HepG2 (cell line): ENCODE data around the gene DNALI1. TPM values are rescaled to one million over a fixed set of nuclear protein-coding genes. Genes with fewer than 3 reads are reported as not detected.

Experiments used
- ATAC-seq: fragments of 200-7000 bp; cut with Tn5 transposase; 3 replicates; pipeline ENCODE4 v1.9.1; 2020; ENCODE audit warnings: mild to moderate bottlenecking, moderate library complexity
- BruUV-seq: library from RNA; stranded (reverse); fragments of 400-500 nt; replicated peaks from 2 replicates; lab custom pipeline; 2021; lab: Mats Ljungman, UMichigan
- CTCF ChIA-PET: fragments of 300-600 bp; formaldehyde crosslinking; extraction: SDS; loops from one replicate; lab custom pipeline; 2021; ENCODE audit warnings: low total read pairs, inconsistent platforms, low intra/inter-chr PET ratio; lab: Yijun Ruan, JAX
- POLR2A ChIA-PET: fragments of 350-600 bp; sonication (Branson Sonifier 250); formaldehyde crosslinking; loops from one replicate; lab custom pipeline; 2020; ENCODE audit warnings: antibody characterized with exemption, inconsistent platforms; lab: Yijun Ruan, JAX
- DNase-seq: peaks from one replicate; pipeline ENCODE4 v3.0.0-alpha.2; 2015; ENCODE audit warnings: low spot score
- FAIRE-seq: peaks from 3 replicates; lab custom pipeline; 2011; peaks lifted over from hg19 to GRCh38; lab: Jason Lieb, UNC
- H2AFZ ChIP-seq: one replicate; pipeline ENCODE4 v1.6.1; 2011; ENCODE audit warnings: low read length, inconsistent platforms
- H3K27ac ChIP-seq: fragments of 300-600 bp; 3 replicates; pipeline ENCODE4 v1.8.0; 2011; ENCODE audit warnings: mixed run types, mild to moderate bottlenecking, mixed read lengths, low read length, inconsistent platforms; ENCODE audit not compliant: insufficient read depth; ENCODE audit errors: extremely low read length
- H3K27me3 ChIP-seq, 2 experiments: fragments of 200-600 bp in 1 of 2; 2 replicates in 1 of 2; 3 replicates in 1 of 2; pipeline versions ENCODE4 v1.6.0 to v1.8.0; 2011; ENCODE audit warnings: low read length in 2 of 2, mild to moderate bottlenecking in 2 of 2, moderate library complexity in 2 of 2, inconsistent platforms in 1 of 2; ENCODE audit not compliant: insufficient read depth in 2 of 2, control insufficient read depth in 1 of 2
- H3K36me3 ChIP-seq, 2 experiments: fragments of 200-600 bp in 1 of 2; replicated peaks in 1 of 2; 2 replicates in 1 of 2; 3 replicates in 1 of 2; pipeline versions ENCODE4 v1.5.1 to v1.8.0; 2011; ENCODE audit warnings: low read length in 2 of 2, inconsistent platforms in 1 of 2; ENCODE audit not compliant: insufficient read depth in 2 of 2, control insufficient read depth in 1 of 2
- H3K4me1 ChIP-seq: 2 replicates; pipeline ENCODE4 v1.5.1; 2012; ENCODE audit warnings: low read length, inconsistent platforms; ENCODE audit not compliant: insufficient read depth
- H3K4me2 ChIP-seq: 2 replicates; pipeline ENCODE4 v1.6.0; 2011; ENCODE audit warnings: low read depth, low read length, inconsistent platforms
- H3K4me3 ChIP-seq, 3 experiments: fragments of 200-600 bp in 1 of 3; sonication (generic), shearing (Covaris generic) in 1 of 3; replicated peaks in 1 of 3; 2 replicates each; pipeline ENCODE4 v1.5.1; 2011 to 2016; ENCODE audit warnings: low read length in 3 of 3, inconsistent platforms in 2 of 3, low read depth in 2 of 3, mild to moderate bottlenecking in 2 of 3, control low read depth in 1 of 3, mixed read lengths in 1 of 3; ENCODE audit not compliant: insufficient read depth in 1 of 3
- H3K79me2 ChIP-seq: one replicate; pipeline ENCODE4 v1.6.1; 2011; ENCODE audit warnings: low read length, inconsistent platforms; ENCODE audit not compliant: insufficient read depth
- H3K9ac ChIP-seq: 2 replicates; pipeline ENCODE4 v1.6.0; 2011; ENCODE audit warnings: mild to moderate bottlenecking, low read depth, low read length, inconsistent platforms; ENCODE audit not compliant: insufficient read depth
- H3K9me3 ChIP-seq: 2 replicates; pipeline ENCODE4 v1.5.1; 2012; ENCODE audit warnings: mild to moderate bottlenecking, low read length
- H4K20me1 ChIP-seq: 2 replicates; pipeline ENCODE4 v1.6.0; 2011; ENCODE audit warnings: inconsistent platforms, mild to moderate bottlenecking, low read length, moderate library complexity; ENCODE audit not compliant: insufficient read depth
- PRMT3 ChIP-seq: sonication (generic); formaldehyde crosslinking; IDR thresholded peaks from 2 replicates; pipeline ENCODE4 v1.8.1; 2022; ENCODE audit warnings: low read depth, mild to moderate bottlenecking, moderate library complexity, missing genetic modification reagents, borderline replicate concordance
- ZMAT5 ChIP-seq: sonication (generic); formaldehyde crosslinking; IDR thresholded peaks from 2 replicates; pipeline ENCODE4 v1.5.0; 2020; ENCODE audit warnings: mild to moderate bottlenecking, low read depth, missing genetic modification reagents, borderline replicate concordance
- ZMYM3 ChIP-seq: sonication (generic); formaldehyde crosslinking; IDR thresholded peaks from 2 replicates; pipeline ENCODE4 v1.5.1; 2020; ENCODE audit warnings: mild to moderate bottlenecking, missing genetic modification reagents
- ZNF160 ChIP-seq: sonication (generic); formaldehyde crosslinking; IDR thresholded peaks from 2 replicates; pipeline ENCODE4 v1.8.0; 2022; ENCODE audit warnings: mild to moderate bottlenecking, inconsistent platforms, missing genetic modification reagents
- ZNF17 ChIP-seq: sonication (generic); formaldehyde crosslinking; IDR thresholded peaks from 2 replicates; pipeline ENCODE4 v1.5.0; 2020; ENCODE audit warnings: mild to moderate bottlenecking, missing genetic modification reagents
- ZNF496 ChIP-seq: sonication (generic); formaldehyde crosslinking; IDR thresholded peaks from 2 replicates; pipeline ENCODE4 v1.8.1; 2023; ENCODE audit warnings: mild to moderate bottlenecking, moderate library complexity, missing genetic modification reagents; ENCODE audit not compliant: insufficient replicate concordance
- ZNF639 ChIP-seq: conservative IDR thresholded peaks from 2 replicates; pipeline ENCODE4 v1.6.1; 2018; ENCODE audit warnings: missing genetic modification reagents
- ZSCAN30 ChIP-seq: sonication (generic); formaldehyde crosslinking; IDR thresholded peaks from 2 replicates; pipeline ENCODE4 v1.5.0; 2020; ENCODE audit warnings: mild to moderate bottlenecking, missing genetic modification reagents
- WGBS: methylation state at CpG from one replicate; pipeline ENCODE4 v1.1.6; 2017; ENCODE audit warnings: low lambda C conversion rate; 5-methylcytosine and 5-hydroxymethylcytosine counted together
- in situ Hi-C: cut with HindIII; loops from 2 replicates; pipeline ENCODE4 v1.10.0; 2017; ENCODE audit warnings: low pct_unique_long_range_greater_than_20kb; ENCODE audit not compliant: extremely low pct_ligation_motif_present
- intact Hi-C: fragments of 100-400 bp; cut with micrococcal nuclease; formaldehyde crosslinking; loops from one replicate; pipeline ENCODE4 v1.10.0; 2022; ENCODE audit not compliant: unreplicated experiment
- polyA plus RNA-seq, 8 experiments: library from polyadenylated mRNA; depleted of rRNA in 3 of 8; stranded (reverse) in 7 of 8; unstranded in 1 of 8; fragments of >200 nt; fragmentation: Illumina TruSeq in 4 of 8; extraction: Trizol in 4 of 8; gene quantifications; 2 replicates each; pipeline versions ENCODE4 v1.2.1 to v1.2.3, GENCODE V29; 2011 to 2016; ENCODE audit warnings: low read depth in 4 of 8, missing spikeins in 1 of 8, mixed read lengths in 1 of 8; ENCODE audit not compliant: insufficient read depth in 1 of 8
- total RNA-seq, 5 experiments: library from RNA; depleted of rRNA; stranded (reverse); fragments of >200 nt; fragmentation: Illumina TruSeq; extraction: Trizol; gene quantifications; 2 replicates each; pipeline ENCODE4 v1.2.3, GENCODE V29; 2016; ENCODE audit warnings: low read depth in 1 of 5

Gene DNALI1
- total and polyA plus RNA-seq, 2 of the 13 experiments (the other 11 are each of a cell fraction or from before 2014, with no cell fraction given) = 0.42 to 0.70 TPM

GRCh38 chr1:37605061-37605650 lies 48.4 kb downstream of the DNALI1 start:
- Histone ChIP-seq H3K9me3 (no peaks in the 10 kb centered on the region), H3K4me1 (peaks cover 7% of the 10 kb centered on the region; the same call in 1 of the 2 replicates), H2AFZ (no peak overlapping the region), H3K36me3 (no peaks in the 10 kb centered on the region), H3K4me3 (no peak overlapping the region), H3K79me2 (no peaks in the 10 kb centered on the region), H3K9ac (no peak overlapping the region), H3K4me2 (no peak overlapping the region), H3K27me3 (peaks cover 9 to 76% of the 10 kb centered on the region in 2 experiments; a peak in 4 of 5 replicates), H4K20me1 (no peaks in the 10 kb centered on the region), H3K27ac (no peak overlapping the region)
- DNase-seq (peak; percentile 6), ATAC-seq (peak; percentile 39), FAIRE-seq (no peak)
- TF ChIP-seq ZNF496 = no peak
- intact Hi-C loops = no loop called here
- POLR2A ChIA-PET = no interaction called here
- WGBS = 8% methylated on average over 8 of the region's 12 CpGs
- CTCF ChIA-PET = interaction anchor here (4.2 kb wide), 1 partner anchor 77 kb away, joined by 56 read pairs; no protein-coding TSS in a partner anchor
- in situ Hi-C loops = loop anchor here (5.0 kb wide), 1 partner anchor 72 kb away; no protein-coding TSS in a partner anchor
- no TSS peak for BruUV-seq

- in situ Hi-C loops = loop anchor here (5.0 kb wide), 1 partner anchor 71 kb away; no protein-coding TSS in a partner anchor
These were observed 49.2 kb downstream of the DNALI1 start for GRCh38 chr1:37605806-37606474.

More at GRCh38 chr1:37605806-37606474, 49.2 kb downstream of the DNALI1 start:
- Histone ChIP-seq H3K27me3 (peaks cover 7 to 69% of the 10 kb centered on the region in 2 experiments; a peak in 4 of 5 replicates), H3K4me3 (no peak overlapping the region), H3K4me2 (no peak overlapping the region), H3K79me2 (no peaks in the 10 kb centered on the region), H3K36me3 (no peaks in the 10 kb centered on the region), H3K9ac (no peak overlapping the region), H3K9me3 (no peaks in the 10 kb centered on the region), H2AFZ (no peak overlapping the region), H4K20me1 (no peaks in the 10 kb centered on the region), H3K27ac (no peak overlapping the region), H3K4me1 (peaks cover 7% of the 10 kb centered on the region; the same call in 1 of the 2 replicates)
- ATAC-seq (no peak), DNase-seq (no peak), FAIRE-seq (no peak)
- WGBS = 22% methylated on average over 9 of the region's 9 CpGs
- ChIA-PET CTCF (interaction anchor here (4.2 kb wide), 1 partner anchor 76 kb away, joined by 56 read pairs; no protein-coding TSS in a partner anchor), POLR2A (no interaction called here)
- intact Hi-C loops = no loop called here
- BruUV-seq = no TSS peak
- TF ChIP-seq ZNF17 (CRISPR knock-in tag) = no peak
- TF ChIP-seq PRMT3 (CRISPR knock-in tag) = no peak
- TF ChIP-seq ZMYM3 (CRISPR knock-in tag) = no peak
- TF ChIP-seq ZSCAN30 (CRISPR knock-in tag) = no peak
- no peak for TF ChIP-seq ZMAT5 (CRISPR knock-in tag)
- TF ChIP-seq ZNF639 (CRISPR knock-in tag) = no peak
- no peak for TF ChIP-seq ZNF160
